Right hindlimb (tissue), 1 donor: Measurements from ENCODE around the gene C3orf22.
"Not testable (repeated sequence)": the region's sequence is repeated elsewhere in the genome, so short reads cannot be mapped to it uniquely, and the experiment has no call there.

Experiments
- DNase-seq: peaks from one replicate; pipeline ENCODE4 v3.0.0-alpha.2; 2018

C3orf22 gene, protein sequence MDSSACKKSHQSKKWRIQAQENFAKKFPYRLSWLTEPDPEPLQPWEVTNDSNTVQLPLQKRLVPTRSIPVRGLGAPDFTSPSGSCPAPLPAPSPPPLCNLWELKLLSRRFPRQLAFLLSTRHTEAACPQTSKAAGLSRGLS

GRCh38 chr3:126558336-126559071 is at the start of gene C3orf22:
Gene C3orf22, minus strand, starts transcription at chr3:126558932. Its CDS starts 5,542 bp downstream, at chr3:126553390.
- peak; percentile 17 for DNase-seq

DNA sequence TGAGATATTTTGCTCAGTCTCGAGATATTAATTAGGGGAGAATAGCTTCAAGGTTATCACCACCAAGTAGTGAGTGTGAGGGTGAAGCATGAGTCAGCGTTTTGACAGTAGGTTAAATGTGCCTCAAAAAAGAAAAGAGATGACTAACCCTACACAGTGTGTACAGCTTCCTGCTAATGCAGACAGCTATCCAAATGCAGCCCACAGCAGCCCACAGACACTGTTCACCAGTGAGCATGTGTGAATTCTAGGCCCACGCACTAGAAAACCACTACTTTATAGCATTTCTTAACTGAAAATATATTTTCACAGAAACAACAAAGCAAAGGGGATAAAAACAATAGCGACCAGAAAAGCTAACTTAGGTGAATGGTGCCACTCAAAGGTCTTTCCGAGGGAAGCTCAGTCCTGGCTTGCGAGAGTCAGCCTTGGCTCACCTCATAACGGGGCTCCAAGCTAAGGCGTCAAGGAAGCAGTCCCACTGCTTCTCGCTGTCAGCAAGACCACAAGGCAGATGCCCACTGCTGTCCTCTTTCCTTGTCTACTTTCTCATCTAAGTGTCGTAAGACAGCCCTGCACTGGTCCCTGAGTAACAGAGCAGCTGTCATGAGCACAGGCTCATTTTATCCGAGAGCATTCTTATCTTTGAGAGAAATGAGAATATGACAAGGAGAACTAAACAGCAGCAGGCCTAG is 48.6 kb upstream of the C3orf22 start:
- no peak for DNase-seq

DNA sequence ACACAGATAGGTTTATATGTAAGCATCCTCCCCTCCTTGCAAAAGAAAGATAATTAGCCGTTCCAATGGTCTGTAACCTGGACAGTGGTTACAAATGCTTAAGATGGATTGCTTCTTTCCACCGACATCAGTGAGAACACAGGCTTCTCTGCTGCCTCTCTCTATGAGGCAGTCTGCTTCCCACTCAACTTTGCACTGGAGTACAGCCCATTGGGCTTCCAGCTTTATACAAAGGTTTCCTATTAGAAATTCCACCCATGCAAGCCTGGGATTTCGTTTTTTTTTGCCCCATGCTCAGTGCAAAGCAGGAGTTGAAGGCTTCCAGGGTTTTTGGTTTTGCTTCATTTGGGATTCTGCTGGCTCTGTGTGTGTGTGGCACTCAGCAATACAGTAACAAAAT is 47.3 kb upstream of the C3orf22 start:
- no peak for DNase-seq

- no peak for DNase-seq
These were observed 46.0 kb upstream of the C3orf22 start for GRCh38 chr3:126604691-126605090.

- DNase-seq: no peak
These were observed 40.4 kb upstream of the C3orf22 start for GRCh38 chr3:126599101-126599500.

- not testable (repeated sequence) for DNase-seq
These were observed 36.7 kb upstream of the C3orf22 start for GRCh38 chr3:126595479-126595878.

GRCh38 chr3:126591515-126591914 is 32.8 kb upstream of the C3orf22 start:
- not testable (repeated sequence) for DNase-seq

DNA sequence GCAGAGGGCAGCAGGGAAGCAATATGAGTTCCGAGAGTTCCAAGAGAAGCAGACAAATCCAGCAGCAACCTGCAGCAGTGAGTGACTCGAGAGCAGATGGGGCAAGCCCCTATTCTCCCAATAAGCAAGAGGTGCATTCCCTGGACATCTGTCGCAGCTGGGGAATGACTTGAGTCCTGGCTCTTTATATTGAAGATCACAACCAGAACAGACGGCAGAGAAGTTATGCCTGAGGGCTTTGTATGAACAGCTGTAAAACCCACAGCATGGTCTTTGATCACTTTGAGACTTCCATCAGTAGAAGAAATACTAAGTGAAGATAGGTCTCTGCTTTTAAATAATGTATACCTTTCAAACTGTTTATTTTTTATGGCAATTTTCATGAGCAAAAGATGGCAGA is 23.6 kb upstream of the C3orf22 start:
- DNase-seq: no peak

GRCh38 chr3:126581569-126581968 is 22.8 kb upstream of the C3orf22 start:
- DNase-seq: no peak

DNA sequence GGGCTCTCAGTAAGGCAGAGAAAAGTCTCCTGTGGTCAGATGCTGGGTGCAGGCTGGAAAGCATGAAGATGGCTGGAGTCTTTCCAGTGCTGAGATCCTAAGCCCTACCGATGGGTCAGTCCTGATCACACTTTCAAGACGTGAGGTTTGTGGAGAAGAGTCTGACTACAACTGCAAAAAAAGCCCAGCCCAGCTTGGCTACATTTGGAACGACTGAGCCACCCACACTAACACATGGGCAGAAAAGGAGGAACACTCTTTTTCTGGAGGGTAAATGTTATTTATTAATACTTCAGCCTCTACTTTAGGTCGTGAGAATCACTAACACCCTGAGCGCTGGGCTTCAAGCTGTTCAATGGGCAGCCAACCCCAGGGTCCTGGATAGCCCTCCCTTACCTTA is 22.0 kb upstream of the C3orf22 start:
- no peak for DNase-seq

- DNase-seq: no peak
These were observed 20.0 kb upstream of the C3orf22 start for GRCh38 chr3:126578702-126579101.

- DNase-seq: no peak
These were observed 18.5 kb upstream of the C3orf22 start for GRCh38 chr3:126577261-126577660.

DNA sequence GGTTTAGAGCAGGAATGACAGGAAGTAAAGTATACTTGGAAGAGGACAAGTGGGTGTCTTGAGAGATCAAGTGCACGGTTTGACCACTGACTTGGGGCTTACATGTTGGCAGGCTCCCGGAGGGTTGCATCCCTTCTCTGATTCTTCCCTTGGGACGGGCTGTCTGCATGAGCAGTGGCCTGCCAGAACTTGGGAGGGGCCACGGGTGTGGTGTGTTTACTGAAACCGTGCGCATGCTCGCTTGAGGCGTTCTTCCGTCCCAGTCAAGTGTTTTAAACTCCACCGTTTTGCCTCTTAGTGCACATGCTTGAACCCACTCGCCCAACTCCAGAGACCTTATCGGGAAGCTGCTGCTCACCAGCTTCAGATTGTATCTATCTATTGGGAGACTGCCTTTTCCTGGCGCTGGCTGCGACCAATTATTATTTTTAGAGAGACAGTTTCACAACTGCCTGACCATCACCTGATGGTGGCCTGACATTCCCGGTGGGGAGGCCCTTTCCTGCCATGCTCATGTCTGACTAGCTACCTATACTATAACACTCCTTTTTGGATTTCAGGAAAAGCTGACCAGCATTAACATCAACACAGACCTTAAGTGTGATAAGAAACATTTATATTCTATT is 14.9 kb upstream of the C3orf22 start:
- DNase-seq: no peak

- DNase-seq: no peak
These were observed 12.3 kb upstream of the C3orf22 start for GRCh38 chr3:126571078-126571477.

GRCh38 chr3:126570103-126570541 is 11.4 kb upstream of the C3orf22 start:
- no peak for DNase-seq

DNA sequence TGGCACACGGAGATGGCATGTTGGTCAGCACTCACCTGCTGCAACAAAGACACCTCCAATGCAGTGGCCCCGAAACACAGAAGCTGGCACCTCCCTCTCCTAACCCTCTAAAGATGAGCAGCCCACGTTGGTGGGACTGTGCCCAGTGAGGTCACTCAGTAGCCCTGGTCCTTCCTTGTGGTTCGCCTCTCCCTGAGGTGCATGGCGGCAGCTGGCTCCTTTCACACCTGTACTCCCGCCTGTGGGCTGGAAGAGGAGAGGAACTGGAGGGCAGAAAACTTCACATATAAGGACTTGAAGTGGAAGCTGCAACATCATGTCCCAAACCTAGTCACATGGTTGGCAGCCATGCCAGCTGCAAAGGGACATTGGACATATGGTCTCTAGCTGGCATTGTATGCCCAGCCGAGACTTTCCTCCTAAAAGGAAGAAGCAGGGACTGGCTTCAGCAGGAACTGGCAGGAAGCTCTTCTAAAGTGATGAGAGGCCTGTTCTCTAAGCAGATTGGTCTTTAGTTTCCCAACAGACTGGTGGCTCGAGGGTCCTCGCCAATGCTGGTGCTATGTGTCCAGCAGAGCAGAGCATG is 10.8 kb upstream of the C3orf22 start:
- DNase-seq: no peak

DNA sequence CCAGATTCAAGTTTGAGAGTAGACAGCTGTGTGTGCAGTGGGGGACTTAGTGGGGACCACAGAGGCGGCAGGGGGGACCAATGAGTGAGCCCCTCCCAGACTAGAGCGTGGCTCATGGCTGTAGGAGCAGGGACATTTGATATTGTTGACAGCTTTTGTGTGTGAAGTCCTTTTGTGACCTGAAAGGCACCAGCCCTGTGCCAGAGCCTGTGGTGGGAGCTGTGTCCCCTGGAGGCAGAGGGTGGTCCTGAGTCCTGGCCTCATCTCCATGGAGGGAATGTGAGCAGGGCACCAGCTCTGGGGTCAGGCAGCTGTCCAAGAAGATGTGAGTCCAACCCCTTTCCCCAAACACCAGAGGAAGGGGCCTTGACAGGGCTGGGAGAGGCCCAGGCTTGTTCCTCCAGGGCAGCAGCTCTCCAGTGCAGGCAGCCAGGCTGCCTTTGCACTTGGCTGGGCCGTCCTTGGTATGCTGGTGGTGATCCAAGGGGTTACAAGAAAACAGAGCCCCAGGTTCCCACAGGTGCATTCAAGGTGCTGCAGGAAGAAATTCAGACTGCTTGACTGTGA is 10.1 kb upstream of the C3orf22 start:
- no peak for DNase-seq

DNA sequence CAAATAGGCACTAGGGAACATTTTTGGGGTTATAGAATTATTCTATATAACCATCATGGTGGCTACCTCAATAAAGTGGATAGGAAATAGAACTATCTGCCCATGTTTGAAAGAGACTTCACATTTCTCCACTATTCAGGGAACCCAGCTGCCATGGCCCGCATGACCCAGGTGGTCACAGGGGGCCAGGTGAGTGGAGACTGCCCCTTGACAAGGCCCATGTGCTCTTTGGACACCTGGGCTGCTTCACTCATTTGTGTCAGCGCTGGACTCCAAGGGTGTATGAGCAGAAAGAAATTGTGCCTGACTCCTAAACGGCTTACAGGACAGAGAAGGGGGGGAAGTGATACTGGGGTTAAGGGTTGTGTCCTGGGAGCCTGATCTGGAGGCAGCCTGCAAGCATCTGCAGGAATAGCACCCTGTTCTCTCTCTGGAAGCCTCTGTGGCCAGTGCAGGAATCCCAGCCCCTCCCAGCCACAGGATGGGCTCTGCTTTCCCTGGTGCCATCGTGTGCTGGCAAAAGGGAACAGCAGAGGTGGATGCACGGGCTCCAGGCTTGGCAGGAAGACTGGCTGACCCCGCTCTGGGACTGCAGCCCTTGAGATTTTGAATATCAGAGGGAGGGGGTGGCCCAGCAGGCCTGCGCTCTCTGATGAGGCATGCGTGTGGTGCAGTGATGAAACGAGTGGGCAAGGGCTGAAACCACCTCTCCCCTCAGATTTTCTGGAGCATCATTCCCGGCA is 9.1 kb upstream of the C3orf22 start:
- no peak for DNase-seq

GRCh38 chr3:126562737-126563276 is 4.1 kb upstream of the C3orf22 start:
- DNase-seq: no peak

DNA sequence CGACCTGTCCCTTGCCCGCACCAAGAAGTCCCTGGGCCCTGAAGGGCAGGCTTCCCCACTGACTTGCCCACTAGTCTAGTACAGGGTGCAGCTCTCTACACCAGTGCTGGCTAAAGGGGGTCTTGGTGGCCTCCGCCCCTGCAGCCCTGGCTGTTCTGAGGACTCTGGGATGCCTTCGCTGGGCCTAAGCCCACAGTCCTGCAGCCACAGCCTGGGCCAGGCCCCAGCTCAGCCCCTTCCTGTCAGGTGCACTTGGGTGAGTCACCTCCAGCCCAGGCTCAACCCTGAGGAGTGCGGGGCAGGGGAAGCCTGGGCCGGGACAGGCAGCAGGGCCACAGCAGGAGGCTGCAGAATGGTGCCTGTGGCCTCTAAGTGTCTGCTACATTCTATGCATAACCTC is 971 bp downstream of the C3orf22 start:
- DNase-seq: peak; percentile 10

DNA sequence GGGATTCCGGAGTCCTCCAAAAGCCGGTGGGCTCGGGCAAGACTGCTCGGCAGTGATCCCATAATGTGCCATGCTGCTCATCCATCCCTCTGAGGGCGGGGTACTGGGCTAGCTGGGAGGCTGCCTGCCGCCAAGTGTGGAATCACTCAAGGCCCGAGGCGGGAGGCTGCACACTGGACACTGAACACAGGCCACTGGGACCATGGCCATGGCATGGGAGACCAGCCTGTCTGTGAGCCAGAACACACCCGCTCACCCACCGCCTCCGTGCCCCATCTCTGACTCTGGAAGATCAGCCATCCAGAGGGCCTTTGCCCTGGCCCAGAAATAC is 1.4 kb downstream of the C3orf22 start:
- no peak for DNase-seq
